Uterus (tissue), 4 donors: ENCODE measurements around the gene MBTPS1. TPM values are rescaled to one million over a fixed set of nuclear protein-coding genes. Genes with fewer than 3 reads are reported as not detected.

ENCODE experiments used
- DNase-seq, 2 donors: peaks; one replicate each; pipeline ENCODE4 v3.0.0-alpha.2; 2019 to 2020
- H3K27ac ChIP-seq, 2 donors: fragments of 200-600 bp; sonication (generic); 1 replicate in 1 of 2; 2 replicates in 1 of 2; pipeline ENCODE4 v1.5.1; 2016 to 2018
- H3K27me3 ChIP-seq, 2 donors: fragments of 200-600 bp; sonication (generic); one replicate each; pipeline ENCODE4 v1.5.1; 2018 to 2019; ENCODE audit warnings: control low read depth in 1 of 2
- H3K36me3 ChIP-seq, 2 donors: fragments of 200-600 bp; sonication (generic); one replicate each; pipeline ENCODE4 v1.5.1; 2019; ENCODE audit warnings: control low read depth in 1 of 2
- H3K4me1 ChIP-seq, 2 donors: fragments of 200-600 bp; sonication (generic); one replicate each; pipeline ENCODE4 v1.5.1; 2018 to 2019; ENCODE audit warnings: control low read depth in 1 of 2
- H3K4me3 ChIP-seq, 2 donors: fragments of 200-600 bp; sonication (generic); 1 replicate in 1 of 2; 2 replicates in 1 of 2; pipeline ENCODE4 v1.5.1; 2018 to 2019; ENCODE audit warnings: mild to moderate bottlenecking in 1 of 2
- H3K9me3 ChIP-seq, 2 donors: fragments of 200-600 bp; sonication (generic); one replicate each; pipeline ENCODE4 v1.5.1; 2019; ENCODE audit warnings: control low read depth in 1 of 2
- CTCF ChIP-seq, 4 experiments: fragments of 200-600 bp in 2 of 4; fragments of 450-650 bp in 2 of 4; sonication (generic) in 2 of 4; IDR thresholded peaks; one replicate each; pipeline ENCODE4 v1.5.1; 2016 to 2019; ENCODE audit warnings: antibody characterized with exemption in 4 of 4, mild to moderate bottlenecking in 2 of 4, moderate library complexity in 1 of 4
- POLR2A ChIP-seq, 2 donors: fragments of 450-650 bp; IDR thresholded peaks; one replicate each; pipeline ENCODE4 v1.6.1; 2016; ENCODE audit warnings: antibody characterized with exemption in 2 of 2, mild to moderate bottlenecking in 1 of 2, moderate library complexity in 1 of 2
- intact Hi-C: fragments of 100-400 bp; cut with DNase I; formaldehyde crosslinking; loops from one replicate; pipeline ENCODE4 v1.15.1; 2023; ENCODE audit warnings: low total_unique reads
- total RNA-seq, 4 donors: library from RNA; depleted of rRNA in 3 of 4; stranded (reverse); fragments of >200 nt in 3 of 4; gene quantifications; one replicate each; pipeline versions ENCODE4 v1.1.0 to v1.2.4, GENCODE V29; 2014 to 2023
- donor health status: DM: yes; HTN: yes; CAD: no.

The MBTPS1 gene
- total RNA-seq, 4 donors from 2014 or later, result 63.0 to 162 (median 112) TPM

GRCh38 chr16:84020353-84020752, 96.4 kb downstream of the MBTPS1 start:
- no peaks in the 10 kb centered on the region for H3K36me3 ChIP-seq
- H3K4me3 ChIP-seq, result no peak overlapping the region
- H3K27ac ChIP-seq, result no peak overlapping the region
- no peak for DNase-seq
- intact Hi-C loops, result no loop called here
- H3K27me3 ChIP-seq, result no peaks in the 10 kb centered on the region
- TF ChIP-seq POLR2A (IDR thresholded peaks at IDR 0.05), result no peak
- TF ChIP-seq CTCF (IDR thresholded peaks at IDR 0.05), result no peak
- H3K4me1 ChIP-seq, result no peaks in the 10 kb centered on the region
- H3K9me3 ChIP-seq, result no peaks in the 10 kb centered on the region

- no peak for DNase-seq
- Histone ChIP-seq H3K27me3 (no peaks in the 10 kb centered on the region), H3K27ac (no peak overlapping the region), H3K4me3 (no peak overlapping the region), H3K4me1 (no peaks in the 10 kb centered on the region), H3K9me3 (no peaks in the 10 kb centered on the region), H3K36me3 (no peaks in the 10 kb centered on the region)
- TF ChIP-seq CTCF (IDR thresholded peaks at IDR 0.05) (no peak), POLR2A (IDR thresholded peaks at IDR 0.05) (no peak)
- intact Hi-C loops, result no loop called here
Observed at GRCh38 chr16:84018710-84019109, 98.0 kb downstream of the MBTPS1 start.

GRCh38 chr16:84016477-84016876, 100.3 kb downstream of the MBTPS1 start:
- no peak overlapping the region for H3K27ac ChIP-seq
- TF ChIP-seq CTCF (IDR thresholded peaks at IDR 0.05), result no peak
- TF ChIP-seq POLR2A (IDR thresholded peaks at IDR 0.05), result no peak
- no peaks in the 10 kb centered on the region for H3K4me1 ChIP-seq
- intact Hi-C loops, result no loop called here
- no peaks in the 10 kb centered on the region for H3K36me3 ChIP-seq
- no peak for DNase-seq
- no peak overlapping the region for H3K4me3 ChIP-seq
- no peaks in the 10 kb centered on the region for H3K27me3 ChIP-seq
- H3K9me3 ChIP-seq, result no peaks in the 10 kb centered on the region

GRCh38 chr16:84015399-84015798, 101.3 kb downstream of the MBTPS1 start:
- intact Hi-C loops, result no loop called here
- Histone ChIP-seq H3K4me1 (no peaks in the 10 kb centered on the region), H3K27me3 (no peaks in the 10 kb centered on the region), H3K36me3 (no peaks in the 10 kb centered on the region), H3K4me3 (no peak overlapping the region), H3K9me3 (no peaks in the 10 kb centered on the region), H3K27ac (no peak overlapping the region)
- DNase-seq, result no peak
- TF ChIP-seq POLR2A (IDR thresholded peaks at IDR 0.05) (no peak), CTCF (IDR thresholded peaks at IDR 0.05) (no peak)

- Histone ChIP-seq H3K4me3 (no peak overlapping the region), H3K4me1 (no peaks in the 10 kb centered on the region), H3K27me3 (no peaks in the 10 kb centered on the region), H3K36me3 (no peaks in the 10 kb centered on the region), H3K27ac (no peak overlapping the region), H3K9me3 (no peaks in the 10 kb centered on the region)
- DNase-seq, result no peak
- TF ChIP-seq CTCF (IDR thresholded peaks at IDR 0.05), result no peak
- no peak for TF ChIP-seq POLR2A (IDR thresholded peaks at IDR 0.05)
- intact Hi-C loops, result no loop called here
Observed at GRCh38 chr16:84014570-84015327, 102.0 kb downstream of the MBTPS1 start.
